ENCODE data around the gene ETV5.

GRCh38 chr3:186049001-186049400 is 59.9 kb downstream of the ETV5 start:
- TF ChIP-seq MXI1 (IDR thresholded peaks at IDR 0.05; ENCODE audit: low read depth, low read length) (no peak), POLR2AphosphoS5 (IDR thresholded peaks at IDR 0.05; ENCODE audit: low read depth, low read length) (no peak), CTCF (IDR thresholded peaks at IDR 0.05) (no peak), RFX5 (IDR thresholded peaks at IDR 0.05; ENCODE audit: low read length) (no peak), TAF1 (IDR thresholded peaks at IDR 0.05; ENCODE audit: borderline replicate concordance, low read depth, low read length) (no peak), RAD21 (IDR thresholded peaks at IDR 0.05; ENCODE audit: low read length) (no peak), EZH2phosphoT487 (IDR thresholded peaks at IDR 0.05; ENCODE audit: borderline replicate concordance, low read depth) (no peak), JUND (IDR thresholded peaks at IDR 0.05) (no peak), GABPA (IDR thresholded peaks at IDR 0.05; ENCODE audit: low read depth) (no peak), SIN3A (IDR thresholded peaks at IDR 0.05; ENCODE audit: borderline replicate concordance, low read depth, low read length) (no peak)
- TF ChIP-seq, protein P1, sequence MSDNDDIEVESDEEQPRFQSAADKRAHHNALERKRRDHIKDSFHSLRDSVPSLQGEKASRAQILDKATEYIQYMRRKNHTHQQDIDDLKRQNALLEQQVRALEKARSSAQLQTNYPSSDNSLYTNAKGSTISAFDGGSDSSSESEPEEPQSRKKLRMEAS (IDR thresholded peaks at IDR 0.05; ENCODE audit: low read depth): no peak
- TF ChIP-seq, protein P2, sequence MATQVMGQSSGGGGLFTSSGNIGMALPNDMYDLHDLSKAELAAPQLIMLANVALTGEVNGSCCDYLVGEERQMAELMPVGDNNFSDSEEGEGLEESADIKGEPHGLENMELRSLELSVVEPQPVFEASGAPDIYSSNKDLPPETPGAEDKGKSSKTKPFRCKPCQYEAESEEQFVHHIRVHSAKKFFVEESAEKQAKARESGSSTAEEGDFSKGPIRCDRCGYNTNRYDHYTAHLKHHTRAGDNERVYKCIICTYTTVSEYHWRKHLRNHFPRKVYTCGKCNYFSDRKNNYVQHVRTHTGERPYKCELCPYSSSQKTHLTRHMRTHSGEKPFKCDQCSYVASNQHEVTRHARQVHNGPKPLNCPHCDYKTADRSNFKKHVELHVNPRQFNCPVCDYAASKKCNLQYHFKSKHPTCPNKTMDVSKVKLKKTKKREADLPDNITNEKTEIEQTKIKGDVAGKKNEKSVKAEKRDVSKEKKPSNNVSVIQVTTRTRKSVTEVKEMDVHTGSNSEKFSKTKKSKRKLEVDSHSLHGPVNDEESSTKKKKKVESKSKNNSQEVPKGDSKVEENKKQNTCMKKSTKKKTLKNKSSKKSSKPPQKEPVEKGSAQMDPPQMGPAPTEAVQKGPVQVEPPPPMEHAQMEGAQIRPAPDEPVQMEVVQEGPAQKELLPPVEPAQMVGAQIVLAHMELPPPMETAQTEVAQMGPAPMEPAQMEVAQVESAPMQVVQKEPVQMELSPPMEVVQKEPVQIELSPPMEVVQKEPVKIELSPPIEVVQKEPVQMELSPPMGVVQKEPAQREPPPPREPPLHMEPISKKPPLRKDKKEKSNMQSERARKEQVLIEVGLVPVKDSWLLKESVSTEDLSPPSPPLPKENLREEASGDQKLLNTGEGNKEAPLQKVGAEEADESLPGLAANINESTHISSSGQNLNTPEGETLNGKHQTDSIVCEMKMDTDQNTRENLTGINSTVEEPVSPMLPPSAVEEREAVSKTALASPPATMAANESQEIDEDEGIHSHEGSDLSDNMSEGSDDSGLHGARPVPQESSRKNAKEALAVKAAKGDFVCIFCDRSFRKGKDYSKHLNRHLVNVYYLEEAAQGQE (IDR thresholded peaks at IDR 0.05; ENCODE audit: low read depth, low read length): no peak
